Stimulated activated CD8-positive, alpha-beta memory T cell treated with anti-CD3 and anti-CD28 coated beads, Interleukin-12 subunit alpha, Interleukin-12 subunit beta, amount 100 ng/mL, for 24 hours (primary cell): ENCODE measurements around the gene PROX1.
"Not testable (repeated sequence)": the region's sequence is repeated elsewhere in the genome, so short reads cannot be mapped to it uniquely, and the experiment has no call there.

Source experiments
- DNase-seq: peaks from one replicate; pipeline ENCODE4 v3.0.0-alpha.2; 2020; ENCODE audit errors: extremely low read depth

PROX1 gene

DNA sequence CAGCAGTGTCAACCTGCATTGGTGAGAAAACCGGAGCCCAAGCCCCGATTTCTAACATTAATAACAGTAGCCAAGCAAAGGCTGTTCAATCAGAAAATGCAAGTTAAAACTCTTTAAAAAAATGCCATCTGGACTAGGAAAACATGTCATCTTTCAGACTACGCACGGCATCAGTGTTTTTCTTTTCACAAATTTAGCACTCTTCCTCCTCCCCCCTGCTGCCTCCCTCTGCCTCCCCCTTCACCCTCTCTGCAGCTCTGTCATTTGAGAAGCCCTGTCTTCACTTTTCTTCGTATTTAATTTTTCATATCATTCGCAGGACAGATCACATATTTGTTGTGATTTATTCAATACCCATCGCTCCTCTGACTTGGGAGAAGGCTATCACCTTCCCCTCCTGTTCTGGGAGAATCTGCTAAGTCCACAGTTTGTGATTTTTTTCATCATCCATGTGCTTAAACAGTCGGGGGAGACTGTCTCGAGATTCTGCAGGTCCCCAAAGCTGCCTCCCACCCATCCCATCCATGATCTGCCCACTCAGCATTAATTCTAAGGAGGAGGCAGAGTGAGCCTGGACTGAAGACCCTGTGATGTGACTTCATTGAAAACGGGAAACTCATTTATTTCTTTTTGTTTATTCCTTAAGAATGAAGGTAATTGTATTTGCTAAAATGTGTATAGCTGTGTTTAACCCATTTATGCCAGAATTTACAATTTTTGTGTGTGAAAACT, 84.8 kb downstream of the PROX1 start:
- no peak for DNase-seq

DNA sequence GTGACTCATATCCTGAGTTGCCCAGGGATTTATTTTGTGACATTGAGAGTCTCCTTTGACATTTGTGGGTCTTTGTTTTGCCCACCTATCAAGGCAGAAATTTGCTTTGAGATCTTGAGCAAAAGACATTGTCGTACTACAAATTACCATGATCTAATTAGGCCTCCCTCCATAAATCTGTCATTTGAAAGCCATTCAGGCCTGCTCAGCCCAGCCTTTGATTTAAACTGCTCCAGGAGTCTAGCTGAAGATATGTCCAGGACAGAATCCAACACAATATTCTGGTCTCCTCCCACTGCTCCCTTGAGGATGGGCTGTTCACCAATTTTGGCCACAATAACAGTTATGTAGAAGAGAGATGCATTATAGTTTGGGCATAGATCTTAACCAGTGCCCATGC, 86.7 kb downstream of the PROX1 start:
- no peak for DNase-seq

DNA sequence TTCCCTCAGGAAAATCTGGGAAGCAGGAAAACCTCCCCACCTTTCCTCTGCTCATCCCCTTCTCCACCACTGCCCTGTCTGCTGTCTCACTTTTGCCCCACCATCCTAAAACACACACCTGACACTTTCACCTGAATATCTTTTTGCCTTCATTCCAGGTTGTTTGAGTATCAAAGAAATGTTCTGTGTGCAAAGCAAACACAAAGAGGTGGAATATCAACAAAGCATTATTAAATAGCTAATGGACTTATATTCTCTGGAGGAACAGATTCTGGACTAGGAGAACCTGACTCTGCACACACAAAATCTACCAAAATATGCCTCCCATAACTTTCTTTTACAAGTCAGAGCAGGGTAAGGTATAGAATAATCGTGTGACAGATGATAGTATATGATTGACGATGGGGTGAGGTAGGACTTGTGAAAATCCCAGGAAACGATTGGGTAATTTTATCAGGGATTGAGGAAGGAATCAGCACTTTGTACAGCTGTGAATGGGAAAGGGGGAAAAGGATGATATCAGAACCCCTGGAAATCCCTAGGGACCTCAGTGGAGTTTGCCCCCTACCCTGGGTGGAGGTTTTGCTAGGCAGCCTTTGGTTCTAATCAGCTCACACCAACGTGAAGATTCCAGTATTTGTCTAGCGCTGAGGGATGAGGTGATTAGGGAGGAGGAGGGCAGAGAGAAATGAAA, 87.7 kb downstream of the PROX1 start:
- DNase-seq, result no peak

DNA sequence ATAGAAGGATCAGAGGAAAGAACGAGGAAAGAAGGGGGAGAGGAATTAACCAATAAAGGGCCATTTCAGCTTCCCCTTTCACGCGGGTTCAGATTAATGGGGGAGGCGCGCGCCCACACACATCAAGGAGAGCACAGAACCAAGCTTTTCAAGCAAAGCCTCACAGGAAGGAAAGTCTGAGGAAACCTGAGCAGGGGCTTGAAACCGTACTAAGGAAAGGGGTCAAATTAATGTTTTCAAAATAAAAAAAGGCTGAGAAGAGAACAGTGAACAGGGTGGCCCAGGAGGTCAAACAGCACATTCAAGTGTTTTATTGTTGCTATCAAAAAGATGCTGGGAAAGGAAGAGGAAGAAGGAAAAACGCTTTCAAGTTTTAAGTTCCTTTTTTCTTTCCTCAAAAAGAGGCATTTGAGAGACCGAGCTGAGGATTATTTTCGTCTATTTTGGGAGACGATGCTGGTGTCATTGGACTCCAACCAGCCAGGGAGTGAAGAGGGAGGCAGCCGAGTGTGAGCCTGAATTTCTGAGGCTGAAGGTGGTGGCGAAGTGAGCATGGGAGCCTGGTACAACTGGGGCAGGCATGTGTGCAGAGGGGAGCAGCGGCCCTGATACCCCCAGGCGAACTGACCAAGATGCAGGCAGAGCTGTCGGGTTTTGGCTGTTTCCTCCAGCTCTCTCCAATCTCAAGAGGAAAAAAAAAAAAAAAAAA, 88.4 kb downstream of the PROX1 start:
- no peak for DNase-seq

DNA sequence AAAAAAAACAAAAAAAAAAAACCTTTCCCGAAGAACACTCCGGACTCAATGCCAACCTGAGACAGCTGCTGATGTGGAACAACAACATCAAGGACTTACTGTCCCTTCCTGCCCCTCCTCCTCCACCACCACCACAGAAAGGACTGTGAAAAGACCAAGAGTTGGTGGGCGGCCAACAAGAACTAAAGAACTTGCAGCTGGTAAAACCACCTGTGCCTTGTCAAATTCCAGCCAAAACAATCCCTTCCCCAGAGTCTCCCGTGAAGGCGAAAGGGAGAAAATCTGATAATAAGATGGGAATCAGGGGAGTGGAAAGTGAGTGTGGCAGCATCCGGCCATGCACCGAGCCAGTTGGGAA, 88.9 kb downstream of the PROX1 start:
- no peak for DNase-seq

DNA sequence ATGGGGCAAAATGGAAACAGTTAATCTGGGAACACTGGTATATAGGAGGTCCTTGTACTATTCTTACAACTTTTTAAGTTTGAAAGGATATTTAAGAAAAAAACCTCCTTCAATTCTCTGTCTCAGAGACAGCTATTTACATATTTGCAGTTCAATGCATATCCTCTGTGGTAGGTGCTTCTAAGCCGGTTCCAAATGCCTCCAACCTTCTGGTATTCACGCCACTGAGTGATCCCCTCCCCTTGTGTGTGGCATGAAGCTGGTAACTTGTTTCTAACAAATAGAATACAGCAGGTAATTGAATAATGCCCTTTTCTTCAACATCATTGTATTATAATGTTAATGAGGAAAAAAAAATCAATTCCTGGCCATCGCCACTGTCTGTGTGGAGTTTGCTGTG, 91.2 kb downstream of the PROX1 start:
- no peak for DNase-seq

DNA sequence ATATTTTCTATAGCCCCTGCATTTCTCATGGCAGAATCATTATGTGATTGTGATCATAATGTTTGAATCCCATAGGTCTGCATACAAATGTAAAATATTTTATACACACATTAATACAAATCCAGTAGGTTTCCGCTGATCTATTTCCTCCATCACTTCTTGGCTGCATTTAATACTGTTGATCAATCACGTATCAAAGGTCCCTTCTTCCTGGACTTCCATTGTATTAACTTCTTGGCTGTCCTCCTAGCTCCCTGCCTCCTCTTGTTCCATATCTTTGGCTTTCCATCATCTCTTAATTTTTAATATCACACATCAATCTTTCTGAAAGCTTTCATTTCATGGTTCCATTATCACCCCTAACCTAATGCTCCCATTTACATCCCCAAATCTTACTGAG, 97.6 kb downstream of the PROX1 start:
- DNase-seq, result no peak

DNA sequence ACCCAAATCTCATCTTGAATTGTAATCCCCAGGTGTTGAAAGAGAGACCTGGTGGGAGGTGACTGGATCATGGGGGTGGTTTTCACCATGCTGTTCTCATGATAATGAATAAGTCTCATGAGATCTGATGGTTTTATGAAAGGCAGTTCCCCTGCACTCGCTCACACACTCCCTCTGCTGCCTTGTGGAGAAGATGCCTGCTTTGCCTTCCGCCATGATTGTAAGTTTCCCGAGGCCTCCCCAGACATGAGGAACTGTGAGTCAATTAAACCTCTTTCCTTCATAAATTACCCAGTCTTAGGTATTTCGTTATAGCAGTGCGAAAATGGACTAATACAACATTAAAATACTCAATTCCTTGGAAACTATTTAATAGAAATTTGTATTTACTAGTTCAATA, 99.2 kb downstream of the PROX1 start:
- DNase-seq, result no peak

DNA sequence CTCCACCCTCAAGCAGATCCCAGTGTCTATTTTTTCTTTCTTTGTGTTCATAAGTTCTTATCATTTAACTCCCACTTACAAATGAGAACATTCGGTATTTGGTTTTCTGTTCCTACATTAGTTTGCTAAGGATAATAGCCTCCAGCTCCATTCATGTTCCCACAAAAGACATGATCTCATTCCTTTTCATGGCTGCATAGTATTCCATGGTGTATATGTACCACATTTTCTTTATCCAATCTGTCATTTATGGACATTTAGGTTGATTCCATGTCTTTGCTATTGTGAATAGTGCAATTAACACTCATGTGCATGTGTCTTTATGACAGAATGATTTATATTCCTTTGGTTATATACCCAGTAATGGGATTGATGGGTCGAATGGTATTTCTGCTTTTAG, 101.2 kb downstream of the PROX1 start:
- DNase-seq, result not testable (repeated sequence)
